ENCODE data around the gene GOLGA6L7.

- TF ChIP-seq CTCF (IDR thresholded peaks at IDR 0.05) (no peak), POLR2A (IDR thresholded peaks at IDR 0.05) (no peak)
These were observed 27.8 kb upstream of the GOLGA6L7 start for GRCh38 chr15:28876131-28876844.
